Heart left ventricle (tissue), 16 donors: ENCODE results near the gene MYO7B. TPM values are rescaled to one million over a fixed set of nuclear protein-coding genes. Genes with fewer than 3 reads are reported as not detected.
A peak's percentile ranks its signal among the peaks of the same experiment; 100 is the strongest.

Source experiments
- ATAC-seq, 4 donors: fragments of 200-7000 bp; cut with Tn5 transposase; one replicate each; pipeline ENCODE4 v1.9.1; 2020 to 2022; ENCODE audit warnings: moderate library complexity in 4 of 4, mild to moderate bottlenecking in 3 of 4, moderate number of reproducible peaks in 1 of 4
- DNase-seq, 5 donors: peaks; one replicate each; pipeline ENCODE4 v3.0.0-alpha.2; 2020
- H3K27ac ChIP-seq, 12 donors: fragments of 200-600 bp; sonication (generic) in 4 of 12; one replicate each; pipeline versions ENCODE4 v1.5.0 to v1.8.0; 2016 to 2022; ENCODE audit warnings: mild to moderate bottlenecking in 2 of 12
- H3K27me3 ChIP-seq, 9 donors: fragments of 200-600 bp; sonication (generic) in 2 of 9; one replicate each; pipeline versions ENCODE4 v1.5.1 to v1.8.0; 2016 to 2022; ENCODE audit warnings: mild to moderate bottlenecking in 3 of 9
- H3K36me3 ChIP-seq, 9 donors: fragments of 200-600 bp; sonication (generic) in 2 of 9; one replicate each; pipeline versions ENCODE4 v1.5.0 to v1.8.0; 2018 to 2022; ENCODE audit warnings: mild to moderate bottlenecking in 2 of 9
- H3K4me1 ChIP-seq, 12 donors: fragments of 200-600 bp; sonication (generic) in 4 of 12; one replicate each; pipeline versions ENCODE4 v1.5.0 to v1.8.0; 2016 to 2022; ENCODE audit warnings: mild to moderate bottlenecking in 3 of 12
- H3K4me3 ChIP-seq, 12 donors: fragments of 200-600 bp; sonication (generic) in 4 of 12; one replicate each; pipeline versions ENCODE4 v1.5.0 to v1.8.0; 2017 to 2022; ENCODE audit warnings: mild to moderate bottlenecking in 9 of 12, moderate library complexity in 4 of 12
- H3K9me3 ChIP-seq, 12 donors: fragments of 200-600 bp; sonication (generic) in 4 of 12; one replicate each; pipeline versions ENCODE4 v1.5.0 to v1.8.0; 2016 to 2022; ENCODE audit warnings: mild to moderate bottlenecking in 1 of 12
- POLR2A ChIP-seq, 2 donors: fragments of 450-650 bp; IDR thresholded peaks; one replicate each; pipeline ENCODE4 v1.6.1; 2017; ENCODE audit warnings: antibody characterized with exemption in 2 of 2, mild to moderate bottlenecking in 2 of 2, moderate library complexity in 2 of 2
- WGBS, 4 donors: extraction: QIAGEN DNeasy Blood & Tissue Kit in 2 of 4; methylation state at CpG; one replicate each; pipeline versions ENCODE4 v1.1.5 to v1.1.7; 2013 to 2018; 5-methylcytosine and 5-hydroxymethylcytosine counted together
- intact Hi-C, 10 donors: fragments of 100-400 bp; cut with DNase I; formaldehyde crosslinking; loops; one replicate each; pipeline versions ENCODE4 v1.11.1 to v1.14.2; 2022
- polyA plus RNA-seq, 2 donors: library from polyadenylated mRNA; stranded (reverse); fragments of 200-250 nt; gene quantifications; one replicate each; pipeline ENCODE4 v1.2.3, GENCODE V29; 2013
- total RNA-seq, 9 donors: library from RNA; depleted of rRNA in 2 of 9; stranded (reverse); fragments of >200 nt in 2 of 9; fragmentation: NEBNext Ultra II Directional in 3 of 9; extraction: Animal tissue kit (Norgen Biotek cat#: 25700) in 3 of 9; gene quantifications; one replicate each; pipeline versions ENCODE4 v1.1.0 to v1.2.4, GENCODE V29; 2016 to 2023
- TF ChIP-seq, protein P1 (sequence below), 12 donors: fragments of 200-600 bp; sonication (generic) in 4 of 12; IDR thresholded peaks; one replicate each; pipeline versions ENCODE4 v1.5.0 to v1.8.0; 2018 to 2022; ENCODE audit warnings: antibody characterized with exemption in 12 of 12, mild to moderate bottlenecking in 5 of 12
- donor health status: ischemic (EF 13 %, LVEDD 7.1; RV severe dilation, severe dysfunction).
- donor health status: healthy with polysubstance abuse.
- donor health status: DM: no; HTN: yes; CAD: no.
- donor health status: DM: no; HTN: no; CAD: no.
- donor health status: ischemic (EF 25% LVEDD 6.9; RV normal size, moderate dysfunction).
- donor health status: ischemic (EF 25% LVEDD 5.7; RV mildly dilated, moderate dysfunction).
- donor health status: healthy.
- donor health status: DM: yes; HTN: yes; CAD: no.
- donor health status: ischemic (EF 35%, LVEDD 5.7; RV mildly dilated, moderate dysfunction).
- donor health status: nonischemic (EF 11% LVEDD 7.7; RV severe dilation, severe dysfunction).
- donor health status: DM: yes; HTN: yes; CAD: no.
- donor health status: PGD.
- donor health status: ischemic (EF 29% LVEDD 5.4; RV normal size, mild dysfunction).
- donor health status: nonischemic (EF 23%, LVEDD 6.1; RV moderate dilation, normal function).

MYO7B gene
- total and polyA plus RNA-seq, 11 donors, result 0.20 to 2.1 (median 0.90) TPM

DNA sequence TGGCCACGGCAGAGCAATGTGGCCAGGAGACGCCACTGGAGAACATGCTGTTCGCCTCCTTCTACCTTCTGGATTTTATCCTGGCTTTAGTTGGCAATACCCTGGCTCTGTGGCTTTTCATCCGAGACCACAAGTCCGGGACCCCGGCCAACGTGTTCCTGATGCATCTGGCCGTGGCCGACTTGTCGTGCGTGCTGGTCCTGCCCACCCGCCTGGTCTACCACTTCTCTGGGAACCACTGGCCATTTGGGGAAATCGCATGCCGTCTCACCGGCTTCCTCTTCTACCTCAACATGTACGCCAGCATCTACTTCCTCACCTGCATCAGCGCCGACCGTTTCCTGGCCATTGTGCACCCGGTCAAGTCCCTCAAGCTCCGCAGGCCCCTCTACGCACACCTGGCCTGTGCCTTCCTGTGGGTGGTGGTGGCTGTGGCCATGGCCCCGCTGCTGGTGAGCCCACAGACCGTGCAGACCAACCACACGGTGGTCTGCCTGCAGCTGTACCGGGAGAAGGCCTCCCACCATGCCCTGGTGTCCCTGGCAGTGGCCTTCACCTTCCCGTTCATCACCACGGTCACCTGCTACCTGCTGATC, 115.4 kb downstream of the MYO7B start:
- intact Hi-C loops, result loop anchor here in 2 of 10 donors (2.0 to 5.0 kb wide), 3 partner anchors 24 to 51 kb away; partner anchors contain the start of genes LIMS2 (in 1 of the 2) and SFT2D3 (in 1 of the 2)
- peaks cover 33 to 98% (median 92%) of the 10 kb centered on the region in 12 donors for H3K4me1 ChIP-seq

DNA sequence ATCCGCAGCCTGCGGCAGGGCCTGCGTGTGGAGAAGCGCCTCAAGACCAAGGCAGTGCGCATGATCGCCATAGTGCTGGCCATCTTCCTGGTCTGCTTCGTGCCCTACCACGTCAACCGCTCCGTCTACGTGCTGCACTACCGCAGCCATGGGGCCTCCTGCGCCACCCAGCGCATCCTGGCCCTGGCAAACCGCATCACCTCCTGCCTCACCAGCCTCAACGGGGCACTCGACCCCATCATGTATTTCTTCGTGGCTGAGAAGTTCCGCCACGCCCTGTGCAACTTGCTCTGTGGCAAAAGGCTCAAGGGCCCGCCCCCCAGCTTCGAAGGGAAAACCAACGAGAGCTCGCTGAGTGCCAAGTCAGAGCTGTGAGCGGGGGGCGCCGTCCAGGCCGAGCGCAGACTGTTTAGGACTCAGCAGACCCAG, 115.9 kb downstream of the MYO7B start:
- peaks cover 33 to 98% (median 94%) of the 10 kb centered on the region in 12 donors for H3K4me1 ChIP-seq
- DNase-seq, result peak in 3 of 5 donors; percentile 26 to 68 (median 31)
- no peak for TF ChIP-seq POLR2A (IDR thresholded peaks at IDR 0.05)
- TF ChIP-seq, protein P1, sequence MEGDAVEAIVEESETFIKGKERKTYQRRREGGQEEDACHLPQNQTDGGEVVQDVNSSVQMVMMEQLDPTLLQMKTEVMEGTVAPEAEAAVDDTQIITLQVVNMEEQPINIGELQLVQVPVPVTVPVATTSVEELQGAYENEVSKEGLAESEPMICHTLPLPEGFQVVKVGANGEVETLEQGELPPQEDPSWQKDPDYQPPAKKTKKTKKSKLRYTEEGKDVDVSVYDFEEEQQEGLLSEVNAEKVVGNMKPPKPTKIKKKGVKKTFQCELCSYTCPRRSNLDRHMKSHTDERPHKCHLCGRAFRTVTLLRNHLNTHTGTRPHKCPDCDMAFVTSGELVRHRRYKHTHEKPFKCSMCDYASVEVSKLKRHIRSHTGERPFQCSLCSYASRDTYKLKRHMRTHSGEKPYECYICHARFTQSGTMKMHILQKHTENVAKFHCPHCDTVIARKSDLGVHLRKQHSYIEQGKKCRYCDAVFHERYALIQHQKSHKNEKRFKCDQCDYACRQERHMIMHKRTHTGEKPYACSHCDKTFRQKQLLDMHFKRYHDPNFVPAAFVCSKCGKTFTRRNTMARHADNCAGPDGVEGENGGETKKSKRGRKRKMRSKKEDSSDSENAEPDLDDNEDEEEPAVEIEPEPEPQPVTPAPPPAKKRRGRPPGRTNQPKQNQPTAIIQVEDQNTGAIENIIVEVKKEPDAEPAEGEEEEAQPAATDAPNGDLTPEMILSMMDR (IDR thresholded peaks at IDR 0.05), result no peak

More for the DNA sequence above, 115.4 kb downstream of the MYO7B start:
- TF ChIP-seq POLR2A (IDR thresholded peaks at IDR 0.05), result no peak
- TF ChIP-seq, protein P1 (IDR thresholded peaks at IDR 0.05), result no peak
- no peak overlapping the region for H3K4me3 ChIP-seq
- peak overlapping the region; percentile 50 to 98 (median 84) for H3K27ac ChIP-seq
- no peaks in the 10 kb centered on the region for H3K27me3 ChIP-seq
- no peak for ATAC-seq
- H3K9me3 ChIP-seq, result no peaks in the 10 kb centered on the region
- WGBS, 4 donors, result 81 to 87% (median 83%) methylated on average over 28 of the region's 28 CpGs
- peaks cover 0 to 55% (median 36%) of the 10 kb centered on the region in 9 donors for H3K36me3 ChIP-seq
- DNase-seq, result peak in 2 of 5 donors; percentile 25 to 58

DNA sequence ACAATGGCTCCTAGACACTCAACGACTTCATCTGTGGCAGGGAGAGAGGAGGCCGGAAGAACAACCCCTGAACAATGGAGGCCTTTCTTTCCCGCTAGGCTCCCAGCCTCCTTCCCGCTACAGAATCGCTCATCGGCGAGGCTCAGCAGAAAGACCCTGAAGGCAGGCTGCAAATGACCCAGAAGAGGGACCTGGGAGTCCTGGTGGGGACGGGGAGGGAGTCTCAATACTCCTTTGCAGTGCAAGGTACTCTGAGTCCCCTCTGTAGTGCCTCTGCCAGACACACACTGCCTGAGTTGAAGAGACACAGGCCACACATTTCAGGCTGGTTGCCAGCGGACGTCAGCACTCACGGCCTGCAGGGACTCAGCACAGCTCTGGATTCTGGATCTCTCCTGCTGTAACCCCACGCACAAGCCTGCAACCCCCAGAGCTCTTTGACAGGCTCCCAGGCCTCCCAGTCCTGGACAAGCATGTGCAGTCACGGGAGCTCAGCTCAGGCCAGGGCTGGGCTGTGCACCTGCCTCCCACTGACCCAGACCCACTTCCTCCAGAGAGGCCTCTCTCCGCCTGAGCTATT, 116.6 kb downstream of the MYO7B start:
- peak; percentile 78 to 81 (median 80) for ATAC-seq
- peaks cover 33 to 98% (median 94%) of the 10 kb centered on the region in 12 donors for H3K4me1 ChIP-seq

More for the DNA sequence above, 115.9 kb downstream of the MYO7B start:
- H3K36me3 ChIP-seq, result peaks cover 0 to 55% (median 36%) of the 10 kb centered on the region in 9 donors
- no peak for ATAC-seq
- intact Hi-C loops, result loop anchor here in 2 of 10 donors (2.0 to 5.0 kb wide), 3 partner anchors 23 to 51 kb away; partner anchors contain the start of genes LIMS2 (in 1 of the 2) and SFT2D3 (in 1 of the 2)
- H3K4me3 ChIP-seq, result no peak overlapping the region
- H3K27me3 ChIP-seq, result no peaks in the 10 kb centered on the region
- no peaks in the 10 kb centered on the region for H3K9me3 ChIP-seq
- peak overlapping the region; percentile 49 to 98 (median 84) for H3K27ac ChIP-seq
- 78 to 89% (median 83%) methylated on average over 29 of the region's 29 CpGs for WGBS, 4 donors

More for the DNA sequence above, 116.6 kb downstream of the MYO7B start:
- peak; percentile 91 to 97 (median 93) for DNase-seq
- peak overlapping the region; percentile 49 to 98 (median 84) for H3K27ac ChIP-seq
- TF ChIP-seq, protein P1 (IDR thresholded peaks at IDR 0.05), result no peak
- no peak for TF ChIP-seq POLR2A (IDR thresholded peaks at IDR 0.05)
- H3K36me3 ChIP-seq, result peaks cover 0 to 58% (median 40%) of the 10 kb centered on the region in 9 donors
- intact Hi-C loops, result loop anchor here in 3 of 10 donors (2.0 to 5.0 kb wide), 3 partner anchors 23 to 50 kb away; partner anchors contain the start of genes LIMS2 (in 2 of the 3) and SFT2D3 (in 1 of the 3)
- WGBS, 4 donors, result 32 to 49% (median 43%) methylated on average over 12 to 14 of the region's 14 CpGs
- H3K9me3 ChIP-seq, result no peaks in the 10 kb centered on the region
- H3K4me3 ChIP-seq, result no peak overlapping the region
- no peaks in the 10 kb centered on the region for H3K27me3 ChIP-seq
